CD4-positive, alpha-beta T cell treated with Interleukin-4 for 4 hours (primary cell): ENCODE measurements around the gene ZNF865.

Experiments used
- DNase-seq: peaks from one replicate; pipeline ENCODE4 v3.0.0-alpha.2; 2020

ZNF865 gene

GRCh38 chr19:55626350-55626749, 20.9 kb downstream of the ZNF865 start:
- DNase-seq, result peak; percentile 84

GRCh38 chr19:55632463-55632834, 27.0 kb downstream of the ZNF865 start:
- DNase-seq, result peak; percentile 90

- DNase-seq, result no peak
These were observed 28.4 kb downstream of the ZNF865 start for GRCh38 chr19:55633861-55634260.

- DNase-seq, result peak; percentile 17
These were observed 29.9 kb downstream of the ZNF865 start for GRCh38 chr19:55635334-55635717.

- no peak for DNase-seq
These were observed 30.5 kb downstream of the ZNF865 start for GRCh38 chr19:55635856-55636440.

- no peak for DNase-seq
These were observed 31.3 kb downstream of the ZNF865 start for GRCh38 chr19:55636723-55637122.

GRCh38 chr19:55637534-55637933, 32.1 kb downstream of the ZNF865 start:
- DNase-seq, result no peak

- peak; percentile 67 for DNase-seq
These were observed 33.5 kb downstream of the ZNF865 start for GRCh38 chr19:55638864-55639359.

- DNase-seq, result peak; percentile 69
These were observed 34.7 kb downstream of the ZNF865 start for GRCh38 chr19:55640043-55640576.

- DNase-seq, result peak; percentile 40
These were observed 35.4 kb downstream of the ZNF865 start, which contains the start of gene ZNF580 for GRCh38 chr19:55640577-55641425. ZNF580 (plus strand) TSS chr19:55641002; CDS start chr19:55642509, 1,507 bp downstream.

- DNase-seq, result peak; percentile 27
These were observed 36.1 kb downstream of the ZNF865 start for GRCh38 chr19:55641426-55642152.

- DNase-seq, result peak; percentile 18
These were observed 36.9 kb downstream of the ZNF865 start for GRCh38 chr19:55642153-55643002.

- DNase-seq, result peak; percentile 81
These were observed 37.8 kb downstream of the ZNF865 start, which contains the start of gene ZNF581 for GRCh38 chr19:55643003-55643886. ZNF581 (plus strand) TSS chr19:55643649; CDS start chr19:55644572, 923 bp downstream.

- DNase-seq, result no peak
These were observed 38.4 kb downstream of the ZNF865 start for GRCh38 chr19:55643887-55644176.

- no peak for DNase-seq
These were observed 38.9 kb downstream of the ZNF865 start for GRCh38 chr19:55644191-55644833.

- no peak for DNase-seq
These were observed 39.5 kb downstream of the ZNF865 start for GRCh38 chr19:55644842-55645511.

GRCh38 chr19:55645512-55645881, 40.0 kb downstream of the ZNF865 start:
- no peak for DNase-seq

GRCh38 chr19:55646889-55647731, 41.7 kb downstream of the ZNF865 start:
- no peak for DNase-seq
